Muscle layer of duodenum (tissue), 2 donors: ENCODE results near the gene MTFR1L.
A peak's percentile ranks its signal among the peaks of the same experiment; 100 is the strongest.

Experiments used
- H3K27ac ChIP-seq: one replicate; pipeline ENCODE4 v1.7.0; 2013; ENCODE audit warnings: mild to moderate bottlenecking, low read length
- H3K27me3 ChIP-seq: one replicate; pipeline ENCODE4 v1.7.0; 2013; ENCODE audit warnings: low read depth, mild to moderate bottlenecking, control low read depth, low read length
- H3K36me3 ChIP-seq, 2 donors: one replicate each; pipeline ENCODE4 v1.7.0; 2013; ENCODE audit warnings: low read length in 2 of 2, control low read depth in 1 of 2, mild to moderate bottlenecking in 1 of 2; ENCODE audit not compliant: insufficient read depth in 2 of 2, control insufficient read depth in 1 of 2
- H3K4me1 ChIP-seq, 2 donors: one replicate each; pipeline ENCODE4 v1.7.0; 2013; ENCODE audit warnings: low read length in 2 of 2, mild to moderate bottlenecking in 2 of 2, control low read depth in 1 of 2, moderate library complexity in 1 of 2; ENCODE audit not compliant: insufficient read depth in 2 of 2, control insufficient read depth in 1 of 2
- H3K4me3 ChIP-seq, 2 donors: one replicate each; pipeline ENCODE4 v1.7.0; 2013; ENCODE audit warnings: low read length in 2 of 2, low read depth in 1 of 2, mild to moderate bottlenecking in 1 of 2
- H3K9me3 ChIP-seq, 2 donors: one replicate each; pipeline ENCODE4 v1.7.0; 2013; ENCODE audit warnings: low read length in 2 of 2, control low read depth in 1 of 2, mild to moderate bottlenecking in 1 of 2; ENCODE audit not compliant: control insufficient read depth in 1 of 2
- donor health status: healthy.

The MTFR1L gene

GRCh38 chr1:25793585-25794170 lies 26.1 kb upstream of the MTFR1L start:
- peaks cover 4 to 8% of the 10 kb centered on the region in 2 donors for H3K4me1 ChIP-seq
- no peak overlapping the region for H3K27ac ChIP-seq
- no peaks in the 10 kb centered on the region for H3K36me3 ChIP-seq
- H3K4me3 ChIP-seq, result no peak overlapping the region
- no peaks in the 10 kb centered on the region for H3K27me3 ChIP-seq
- no peaks in the 10 kb centered on the region for H3K9me3 ChIP-seq

GRCh38 chr1:25794325-25794724 lies 25.4 kb upstream of the MTFR1L start:
- Histone ChIP-seq H3K36me3 (no peaks in the 10 kb centered on the region), H3K4me1 (peaks cover 4 to 14% of the 10 kb centered on the region in 2 donors), H3K27ac (no peak overlapping the region)

GRCh38 chr1:25795211-25795610 lies 24.5 kb upstream of the MTFR1L start:
- Histone ChIP-seq H3K4me3 (no peak overlapping the region), H3K27ac (no peak overlapping the region), H3K4me1 (peaks cover 4 to 19% of the 10 kb centered on the region in 2 donors), H3K36me3 (no peaks in the 10 kb centered on the region), H3K9me3 (no peaks in the 10 kb centered on the region), H3K27me3 (no peaks in the 10 kb centered on the region)

More at GRCh38 chr1:25794325-25794724, 25.4 kb upstream of the MTFR1L start:
- no peaks in the 10 kb centered on the region for H3K9me3 ChIP-seq
- H3K27me3 ChIP-seq, result no peaks in the 10 kb centered on the region
- H3K4me3 ChIP-seq, result no peak overlapping the region

GRCh38 chr1:25795946-25796810 lies 23.6 kb upstream of the MTFR1L start:
- Histone ChIP-seq H3K4me1 (peaks cover 4 to 27% of the 10 kb centered on the region in 2 donors), H3K4me3 (no peak overlapping the region), H3K9me3 (no peaks in the 10 kb centered on the region), H3K27me3 (no peaks in the 10 kb centered on the region), H3K27ac (no peak overlapping the region), H3K36me3 (no peaks in the 10 kb centered on the region)

- Histone ChIP-seq H3K9me3 (no peaks in the 10 kb centered on the region), H3K27me3 (no peaks in the 10 kb centered on the region), H3K27ac (no peak overlapping the region), H3K36me3 (no peaks in the 10 kb centered on the region), H3K4me1 (peaks cover 4 to 33% of the 10 kb centered on the region in 2 donors), H3K4me3 (no peak overlapping the region)
These were observed 22.8 kb upstream of the MTFR1L start for GRCh38 chr1:25796811-25797458.

- no peak overlapping the region for H3K4me3 ChIP-seq
- no peaks in the 10 kb centered on the region for H3K36me3 ChIP-seq
- no peak overlapping the region for H3K27ac ChIP-seq
- peaks cover 4 to 42% of the 10 kb centered on the region in 2 donors for H3K4me1 ChIP-seq
- no peaks in the 10 kb centered on the region for H3K27me3 ChIP-seq
- H3K9me3 ChIP-seq, result no peaks in the 10 kb centered on the region
These were observed 21.8 kb upstream of the MTFR1L start for GRCh38 chr1:25797939-25798338.

- H3K9me3 ChIP-seq, result no peaks in the 10 kb centered on the region
- no peaks in the 10 kb centered on the region for H3K36me3 ChIP-seq
- H3K4me3 ChIP-seq, result peak overlapping the region in 1 of 2 donors; percentile 54
- H3K27ac ChIP-seq, result no peak overlapping the region
- H3K27me3 ChIP-seq, result no peaks in the 10 kb centered on the region
- H3K4me1 ChIP-seq, result peaks cover 4 to 47% of the 10 kb centered on the region in 2 donors
These were observed 20.9 kb upstream of the MTFR1L start for GRCh38 chr1:25798666-25799351.

GRCh38 chr1:25799352-25799934 lies 20.3 kb upstream of the MTFR1L start:
- Histone ChIP-seq H3K36me3 (no peaks in the 10 kb centered on the region), H3K27ac (peak overlapping the region; percentile 39), H3K27me3 (no peaks in the 10 kb centered on the region), H3K9me3 (no peaks in the 10 kb centered on the region), H3K4me3 (peak overlapping the region; percentile 11 to 54), H3K4me1 (peaks cover 4 to 52% of the 10 kb centered on the region in 2 donors)

GRCh38 chr1:25799935-25800702 lies 19.6 kb upstream of the MTFR1L start, which contains the start of gene SELENON:
Gene SELENON (plus strand): TSS chr1:25800193. CDS start chr1:25800231, 38 bp downstream.
- Histone ChIP-seq H3K4me3 (peak within 1 kb of the TSS; percentile 58 to 64), H3K9me3 (no peaks in the 10 kb centered on the region), H3K27me3 (no peaks in the 10 kb centered on the region), H3K4me1 (peaks cover 4 to 52% of the 10 kb centered on the region in 2 donors), H3K27ac (peak within 1 kb of the TSS; percentile 39), H3K36me3 (peaks cover 0 to 2% of the 10 kb centered on the region in 2 donors)

GRCh38 chr1:25800703-25801377 lies 18.9 kb upstream of the MTFR1L start:
- Histone ChIP-seq H3K27ac (no peak overlapping the region), H3K4me3 (peak overlapping the region; percentile 58 to 64), H3K4me1 (peaks cover 4 to 55% of the 10 kb centered on the region in 2 donors), H3K36me3 (peaks cover 0 to 7% of the 10 kb centered on the region in 2 donors), H3K27me3 (no peaks in the 10 kb centered on the region), H3K9me3 (no peaks in the 10 kb centered on the region)
